Thymus (tissue), 11 donors: ENCODE data around the gene SNRPD2. TPM values are rescaled to one million over a fixed set of nuclear protein-coding genes. Genes with fewer than 3 reads are reported as not detected.
A peak's percentile ranks its signal among the peaks of the same experiment; 100 is the strongest.
"Not testable (repeated sequence)": the region's sequence is repeated elsewhere in the genome, so short reads cannot be mapped to it uniquely, and the experiment has no call there.

ENCODE experiments used
- DNase-seq, 9 donors: peaks; one replicate each; pipeline ENCODE4 v3.0.0-alpha.2; 2013; ENCODE audit warnings: low spot score in 9 of 9, low read depth in 6 of 9, missing footprints in 1 of 9
- H3K27ac ChIP-seq, 2 donors: one replicate each; pipeline ENCODE4 v1.5.1; 2013; ENCODE audit warnings: control low read depth in 1 of 2, low read depth in 1 of 2, low read length in 1 of 2, mild to moderate bottlenecking in 1 of 2, moderate library complexity in 1 of 2
- H3K27me3 ChIP-seq, 2 donors: one replicate each; pipeline ENCODE4 v1.5.1; 2013; ENCODE audit warnings: low read length in 1 of 2; ENCODE audit not compliant: control insufficient read depth in 2 of 2, insufficient read depth in 1 of 2
- H3K36me3 ChIP-seq, 2 donors: one replicate each; pipeline ENCODE4 v1.5.1; 2013; ENCODE audit warnings: low read length in 1 of 2, mild to moderate bottlenecking in 1 of 2, moderate library complexity in 1 of 2; ENCODE audit not compliant: control insufficient read depth in 2 of 2, insufficient read depth in 2 of 2
- H3K4me1 ChIP-seq, 2 donors: one replicate each; pipeline ENCODE4 v1.5.1; 2013; ENCODE audit warnings: low read length in 2 of 2; ENCODE audit not compliant: control insufficient read depth in 2 of 2, insufficient read depth in 2 of 2
- H3K4me3 ChIP-seq, 2 donors: one replicate each; pipeline ENCODE4 v1.5.1; 2013; ENCODE audit warnings: low read length in 2 of 2, control low read depth in 1 of 2, mild to moderate bottlenecking in 1 of 2
- H3K9me3 ChIP-seq, 2 donors: one replicate each; pipeline ENCODE4 v1.5.1; 2013; ENCODE audit warnings: low read length in 1 of 2, mild to moderate bottlenecking in 1 of 2; ENCODE audit not compliant: control insufficient read depth in 2 of 2, insufficient read depth in 1 of 2
- WGBS: extraction: QIAGEN DNeasy Blood & Tissue Kit; methylation state at CpG from one replicate; pipeline ENCODE4 v1.1.7; 2013; 5-methylcytosine and 5-hydroxymethylcytosine counted together
- polyA plus RNA-seq: library from polyadenylated mRNA; stranded (reverse); fragments of 200-250 nt; gene quantifications from one replicate; pipeline ENCODE4 v1.2.3, GENCODE V29; 2013
- total RNA-seq: library from RNA; stranded (reverse); fragments of 120-200 nt; gene quantifications from one replicate; pipeline ENCODE4 v1.2.4, GENCODE V29; 2013
- donor health status: healthy.

The SNRPD2 gene
- total and polyA plus RNA-seq, 2 donors, result 395 to 711 TPM

DNA sequence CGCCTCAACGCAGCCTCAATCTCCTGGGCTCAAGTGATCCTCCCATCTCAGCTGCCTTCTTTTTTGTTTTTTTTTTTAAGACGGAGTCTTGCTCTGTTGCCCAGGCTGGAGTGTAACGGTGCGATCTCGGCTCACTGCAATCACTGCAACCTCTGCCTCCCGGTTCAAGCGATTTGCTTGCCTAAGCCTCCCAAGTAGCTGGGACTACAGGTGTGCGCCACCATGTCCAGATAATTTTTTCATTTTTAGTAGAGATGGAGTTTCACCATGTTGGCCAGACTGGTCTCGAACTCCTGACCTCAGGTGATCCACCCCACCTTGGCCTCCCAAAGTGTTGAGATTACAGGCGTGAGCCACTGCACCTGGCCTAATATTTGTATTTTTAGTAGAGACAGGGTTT lies 28.3 kb upstream of the SNRPD2 start:
- H3K27me3 ChIP-seq, H3K9me3 ChIP-seq, H3K4me3 ChIP-seq, DNase-seq, H3K27ac ChIP-seq: not testable (repeated sequence)
- H3K4me1 ChIP-seq, result peaks cover 14 to 19% of the 10 kb centered on the region in 2 donors
- peaks cover 12 to 20% of the 10 kb centered on the region in 2 donors for H3K36me3 ChIP-seq
- 99% methylated on average over 11 of the region's 11 CpGs for WGBS

DNA sequence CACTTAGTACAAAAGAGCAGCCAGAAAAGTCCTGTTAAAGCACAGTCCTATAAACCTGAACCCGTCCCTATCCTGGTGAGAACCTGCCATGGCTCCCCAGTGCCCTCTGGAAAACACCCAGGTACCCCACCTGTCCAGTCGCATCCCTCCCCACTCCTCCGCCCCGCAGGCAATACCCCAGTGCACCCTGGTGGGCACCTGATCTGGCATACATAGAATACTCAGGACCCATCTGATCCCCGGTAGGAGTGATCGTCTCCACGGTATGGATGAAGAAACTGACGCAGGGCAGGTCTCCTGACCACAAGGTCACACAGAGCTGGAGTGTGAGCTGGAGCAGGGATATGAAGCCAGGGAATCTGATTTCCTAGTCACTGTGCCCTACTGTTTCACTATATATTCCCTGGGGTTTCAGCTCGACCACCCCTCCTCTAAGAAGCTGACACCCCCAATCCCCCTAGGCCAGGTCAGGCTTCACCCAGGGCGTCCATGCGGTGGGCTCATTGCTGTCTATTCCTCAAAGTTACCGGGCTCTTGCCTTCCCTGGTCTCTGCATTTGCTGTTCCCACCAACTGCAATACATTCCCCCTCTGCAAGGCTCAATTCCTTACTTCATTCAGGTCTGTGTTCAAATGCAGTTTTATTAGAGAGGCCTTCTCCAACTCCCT lies 26.4 kb upstream of the SNRPD2 start:
- Histone ChIP-seq H3K4me3 (peak overlapping the region; percentile 60 to 78), H3K4me1 (peaks cover 14 to 19% of the 10 kb centered on the region in 2 donors), H3K27ac (peak overlapping the region; percentile 92 to 93), H3K36me3 (peaks cover 7 to 17% of the 10 kb centered on the region in 2 donors), H3K9me3 (no peaks in the 10 kb centered on the region), H3K27me3 (no peaks in the 10 kb centered on the region)
- no peak for DNase-seq
- 89% methylated on average over 12 of the region's 12 CpGs for WGBS

DNA sequence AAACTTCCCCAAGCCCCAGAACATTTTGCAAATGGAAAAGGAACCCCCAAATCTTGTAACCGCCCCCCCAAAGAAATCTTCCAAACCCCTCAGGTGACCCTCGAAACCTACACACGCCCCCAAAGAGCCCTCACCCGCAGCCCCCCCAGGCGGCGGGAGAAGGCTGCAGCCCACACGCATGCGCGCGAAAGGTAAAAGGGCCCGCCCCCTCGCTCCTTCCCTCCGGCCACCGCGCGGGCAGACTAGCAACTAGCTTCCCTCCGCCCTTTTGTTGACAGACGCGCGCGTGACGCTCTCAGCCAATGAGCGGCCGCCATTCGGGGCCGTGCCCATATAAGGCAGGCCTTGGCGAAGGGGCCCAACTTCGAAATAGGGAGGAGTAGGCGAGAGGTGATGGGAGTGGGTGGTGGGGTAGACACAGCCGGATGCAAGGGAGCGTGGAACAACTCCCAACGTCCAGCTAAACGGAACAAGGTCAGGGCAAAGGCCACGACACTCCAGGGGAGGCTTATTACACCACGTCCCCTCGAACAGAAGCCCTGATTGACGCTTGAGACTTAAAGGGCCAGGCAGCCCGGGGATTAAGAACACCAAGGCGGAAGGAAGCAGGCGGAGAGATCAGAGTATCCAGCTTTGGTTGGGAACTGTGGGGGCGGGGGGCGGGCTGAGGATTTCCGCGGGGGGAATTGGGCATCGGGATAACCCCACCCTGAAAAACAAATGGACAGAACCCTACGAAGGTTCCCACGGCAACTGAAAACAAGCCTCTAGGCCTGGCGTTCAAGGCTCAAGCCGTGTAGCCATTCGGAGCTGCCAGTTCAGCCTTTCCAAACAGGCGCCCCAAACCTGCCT lies 25.6 kb upstream of the SNRPD2 start:
- DNase-seq, result peak; percentile 92 to 99 (median 98)
- 2% methylated on average over 51 of the region's 51 CpGs for WGBS
- H3K27me3 ChIP-seq, result no peaks in the 10 kb centered on the region
- no peaks in the 10 kb centered on the region for H3K9me3 ChIP-seq
- peak overlapping the region; percentile 92 to 93 for H3K27ac ChIP-seq
- peaks cover 14 to 19% of the 10 kb centered on the region in 2 donors for H3K4me1 ChIP-seq
- peaks cover 9 to 21% of the 10 kb centered on the region in 2 donors for H3K36me3 ChIP-seq
- H3K4me3 ChIP-seq, result peak overlapping the region; percentile 73 to 78

DNA sequence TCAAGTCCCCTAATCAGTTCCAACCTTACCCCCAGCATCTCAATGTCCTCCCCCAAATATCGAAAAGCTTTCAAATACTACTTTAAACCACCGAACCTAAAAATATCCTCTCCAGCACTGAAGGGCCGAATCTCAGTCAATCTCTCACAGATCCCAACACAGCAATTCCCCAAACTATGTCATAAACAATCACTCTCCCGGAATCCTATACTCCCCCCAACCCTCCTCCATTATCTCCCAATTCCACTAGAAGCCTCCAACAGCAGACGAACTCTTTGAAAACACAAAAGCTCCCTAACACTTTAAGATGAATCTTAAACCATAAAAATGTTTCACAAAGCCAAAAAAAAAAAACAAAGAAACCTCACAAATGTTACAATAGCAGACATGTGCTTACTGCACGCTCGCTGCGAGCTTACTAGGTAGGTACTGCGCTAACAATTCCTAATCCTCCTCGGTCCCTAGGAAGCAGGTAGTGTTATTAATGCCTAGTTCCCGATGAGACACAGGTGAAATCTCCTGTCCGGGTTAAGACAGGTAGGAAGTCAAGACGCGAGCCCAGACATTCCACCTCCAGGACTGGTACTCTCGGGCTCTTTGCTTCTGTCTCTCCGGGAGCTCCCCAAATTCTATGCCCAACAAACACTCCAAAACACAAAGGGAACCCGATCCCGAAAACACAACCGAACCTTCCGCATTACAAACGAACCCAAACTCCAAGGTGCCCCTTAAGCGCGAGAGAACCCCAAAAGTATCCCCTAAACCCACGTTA lies 24.8 kb upstream of the SNRPD2 start:
- H3K4me3 ChIP-seq, result peak overlapping the region; percentile 73 to 78
- H3K36me3 ChIP-seq, result peaks cover 13 to 23% of the 10 kb centered on the region in 2 donors
- peak overlapping the region; percentile 72 to 74 for H3K27ac ChIP-seq
- peaks cover 14 to 19% of the 10 kb centered on the region in 2 donors for H3K4me1 ChIP-seq
- DNase-seq, result peak in 3 of 9 donors; percentile 21 to 41 (median 40)
- H3K9me3 ChIP-seq, result no peaks in the 10 kb centered on the region
- WGBS, result 5% methylated on average over 24 of the region's 24 CpGs
- no peaks in the 10 kb centered on the region for H3K27me3 ChIP-seq

DNA sequence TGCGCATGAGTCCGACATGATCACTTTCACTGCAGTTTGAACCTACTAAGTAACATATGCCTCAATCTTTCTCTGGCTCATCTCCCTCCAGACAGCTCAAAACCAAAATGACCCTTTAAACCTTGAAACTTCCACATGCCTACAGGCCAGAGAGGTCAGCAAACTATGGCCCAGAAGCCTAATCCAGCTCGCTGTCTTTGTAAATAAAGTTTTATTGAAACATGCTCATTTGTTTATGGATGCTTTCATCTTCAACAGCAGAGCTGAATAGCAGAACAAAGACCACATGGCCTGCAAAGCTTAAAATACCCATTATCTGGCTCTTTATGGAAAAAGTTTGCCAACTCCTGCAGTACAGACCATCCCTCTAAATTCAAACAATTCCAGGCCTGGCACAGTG lies 23.4 kb upstream of the SNRPD2 start:
- DNase-seq, result no peak
- 99% methylated on average over 3 of the region's 3 CpGs for WGBS
- no peak overlapping the region for H3K27ac ChIP-seq
- H3K9me3 ChIP-seq, result no peaks in the 10 kb centered on the region
- no peaks in the 10 kb centered on the region for H3K27me3 ChIP-seq
- H3K4me3 ChIP-seq, result no peak overlapping the region
- H3K36me3 ChIP-seq, result peaks cover 19 to 25% of the 10 kb centered on the region in 2 donors
- H3K4me1 ChIP-seq, result peaks cover 14 to 19% of the 10 kb centered on the region in 2 donors

DNA sequence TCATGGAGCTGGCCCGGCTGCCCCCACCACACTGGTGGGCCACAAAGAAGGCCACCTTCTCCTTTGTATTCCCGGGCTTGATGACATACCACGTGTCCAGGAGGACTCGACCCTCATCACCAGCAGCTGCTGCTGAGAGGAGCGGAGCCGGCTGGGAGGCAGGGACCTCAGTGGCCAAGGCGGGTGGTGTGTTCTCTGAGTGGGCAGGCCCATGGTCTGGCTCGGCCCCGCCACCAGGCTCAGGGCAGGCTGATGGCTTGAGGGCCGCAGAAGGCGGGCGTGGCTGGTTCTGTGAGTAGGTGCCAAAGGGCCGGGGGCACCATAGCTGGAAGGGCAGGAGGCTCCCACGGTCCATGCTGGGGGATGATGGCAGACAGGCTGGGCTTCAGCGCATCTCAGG lies 21.4 kb upstream of the SNRPD2 start:
- Histone ChIP-seq H3K27me3 (no peaks in the 10 kb centered on the region), H3K4me1 (peaks cover 11 to 14% of the 10 kb centered on the region in 2 donors), H3K36me3 (peaks cover 19 to 28% of the 10 kb centered on the region in 2 donors), H3K9me3 (peaks cover 0 to 4% of the 10 kb centered on the region in 2 donors), H3K27ac (no peak overlapping the region), H3K4me3 (no peak overlapping the region)
- no peak for DNase-seq
- WGBS, result 96% methylated on average over 15 of the region's 15 CpGs

DNA sequence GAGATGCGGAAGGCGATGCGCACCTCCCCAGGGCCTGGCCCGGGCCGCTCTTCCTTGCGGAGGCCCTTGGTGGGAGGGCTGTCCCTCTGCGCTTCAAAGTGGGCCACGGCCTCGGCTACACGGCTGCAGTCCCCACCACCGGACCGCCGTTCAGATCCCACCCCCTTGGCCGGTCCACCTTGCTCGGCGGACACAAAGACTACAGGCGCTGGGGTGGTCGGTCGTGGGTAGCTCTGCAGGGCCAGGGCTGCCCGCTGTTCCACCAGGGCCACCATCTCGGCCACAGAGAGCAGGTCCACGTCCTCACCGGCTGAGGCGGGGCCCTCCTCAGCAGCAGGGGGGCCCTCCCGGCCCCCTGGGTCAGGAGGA lies 20.9 kb upstream of the SNRPD2 start:
- Histone ChIP-seq H3K27me3 (no peaks in the 10 kb centered on the region), H3K27ac (no peak overlapping the region), H3K9me3 (peaks cover 0 to 5% of the 10 kb centered on the region in 2 donors), H3K36me3 (peaks cover 19 to 28% of the 10 kb centered on the region in 2 donors), H3K4me1 (peaks cover 8 to 9% of the 10 kb centered on the region in 2 donors), H3K4me3 (no peak overlapping the region)
- WGBS, result 99% methylated on average over 25 of the region's 25 CpGs
- DNase-seq, result no peak

DNA sequence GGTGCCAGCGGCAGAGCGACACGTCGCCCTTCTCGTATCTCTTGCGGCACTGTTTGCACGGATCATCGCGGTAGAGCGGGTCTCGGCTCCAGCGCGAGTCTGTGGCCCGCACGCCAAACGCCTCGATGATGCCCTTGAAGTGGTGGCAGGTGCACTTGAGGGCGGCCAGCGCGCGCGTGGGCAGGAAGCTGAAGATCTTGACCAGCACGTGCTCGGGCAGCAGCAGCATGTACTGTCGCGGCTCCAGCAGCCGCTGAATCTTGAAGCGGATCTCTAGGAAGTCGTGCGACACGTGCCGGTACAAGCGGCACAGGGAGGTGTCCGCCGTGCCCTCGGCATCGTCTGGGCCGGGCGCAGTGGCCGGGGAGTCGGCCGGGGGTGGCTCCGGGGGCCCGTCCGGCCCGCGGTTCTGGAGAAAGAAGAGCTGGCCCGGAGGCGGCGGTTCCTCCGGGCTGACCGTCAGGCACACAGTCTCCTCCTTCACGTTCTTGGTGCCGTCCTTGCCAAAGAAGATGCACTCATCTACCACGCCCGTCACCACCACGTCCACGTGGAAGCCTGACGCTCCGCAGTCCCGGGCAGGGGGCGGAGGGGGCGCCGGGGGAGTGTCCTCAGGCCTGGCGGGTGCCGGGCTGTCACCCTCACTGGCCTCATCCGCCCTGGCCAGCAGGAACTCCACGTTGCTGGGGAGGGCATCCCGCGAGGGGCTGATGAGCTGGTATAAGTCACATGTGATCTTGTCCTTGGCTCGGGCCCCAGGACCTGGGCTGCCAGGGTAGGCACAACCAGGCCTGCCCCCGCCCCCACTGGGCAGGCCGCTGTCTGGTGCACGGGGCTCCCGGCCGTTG lies 20.3 kb upstream of the SNRPD2 start:
- no peak overlapping the region for H3K4me3 ChIP-seq
- no peak overlapping the region for H3K27ac ChIP-seq
- 98% methylated on average over 76 of the region's 76 CpGs for WGBS
- H3K27me3 ChIP-seq, result no peaks in the 10 kb centered on the region
- peaks cover 0 to 5% of the 10 kb centered on the region in 2 donors for H3K9me3 ChIP-seq
- no peak for DNase-seq
- peaks cover 19 to 28% of the 10 kb centered on the region in 2 donors for H3K36me3 ChIP-seq
- H3K4me1 ChIP-seq, result peaks cover 8% of the 10 kb centered on the region in 2 donors
